Uterus (tissue), 4 donors: ENCODE results near the gene SAMD8. TPM values are rescaled to one million over a fixed set of nuclear protein-coding genes. Genes with fewer than 3 reads are reported as not detected.
A peak's percentile ranks its signal among the peaks of the same experiment; 100 is the strongest.

Experiments used
- DNase-seq, 2 donors: peaks; one replicate each; pipeline ENCODE4 v3.0.0-alpha.2; 2019 to 2020
- H3K27ac ChIP-seq, 2 donors: fragments of 200-600 bp; sonication (generic); 1 replicate in 1 of 2; 2 replicates in 1 of 2; pipeline ENCODE4 v1.5.1; 2016 to 2018
- H3K27me3 ChIP-seq, 2 donors: fragments of 200-600 bp; sonication (generic); one replicate each; pipeline ENCODE4 v1.5.1; 2018 to 2019; ENCODE audit warnings: control low read depth in 1 of 2
- H3K36me3 ChIP-seq, 2 donors: fragments of 200-600 bp; sonication (generic); one replicate each; pipeline ENCODE4 v1.5.1; 2019; ENCODE audit warnings: control low read depth in 1 of 2
- H3K4me1 ChIP-seq, 2 donors: fragments of 200-600 bp; sonication (generic); one replicate each; pipeline ENCODE4 v1.5.1; 2018 to 2019; ENCODE audit warnings: control low read depth in 1 of 2
- H3K4me3 ChIP-seq, 2 donors: fragments of 200-600 bp; sonication (generic); 1 replicate in 1 of 2; 2 replicates in 1 of 2; pipeline ENCODE4 v1.5.1; 2018 to 2019; ENCODE audit warnings: mild to moderate bottlenecking in 1 of 2
- H3K9me3 ChIP-seq, 2 donors: fragments of 200-600 bp; sonication (generic); one replicate each; pipeline ENCODE4 v1.5.1; 2019; ENCODE audit warnings: control low read depth in 1 of 2
- POLR2A ChIP-seq, 2 donors: fragments of 450-650 bp; IDR thresholded peaks; one replicate each; pipeline ENCODE4 v1.6.1; 2016; ENCODE audit warnings: antibody characterized with exemption in 2 of 2, mild to moderate bottlenecking in 1 of 2, moderate library complexity in 1 of 2
- intact Hi-C: fragments of 100-400 bp; cut with DNase I; formaldehyde crosslinking; loops from one replicate; pipeline ENCODE4 v1.15.1; 2023; ENCODE audit warnings: low total_unique reads
- total RNA-seq, 4 donors: library from RNA; depleted of rRNA in 3 of 4; stranded (reverse); fragments of >200 nt in 3 of 4; gene quantifications; one replicate each; pipeline versions ENCODE4 v1.1.0 to v1.2.4, GENCODE V29; 2014 to 2023
- TF ChIP-seq, protein P1 (sequence below), 4 experiments: fragments of 200-600 bp in 2 of 4; fragments of 450-650 bp in 2 of 4; sonication (generic) in 2 of 4; IDR thresholded peaks; one replicate each; pipeline ENCODE4 v1.5.1; 2016 to 2019; ENCODE audit warnings: antibody characterized with exemption in 4 of 4, mild to moderate bottlenecking in 2 of 4, moderate library complexity in 1 of 4
- donor health status: DM: yes; HTN: yes; CAD: no.

The SAMD8 gene
- total RNA-seq, 4 donors from 2014 or later: 25.4 to 51.4 (median 49.2) TPM

DNA sequence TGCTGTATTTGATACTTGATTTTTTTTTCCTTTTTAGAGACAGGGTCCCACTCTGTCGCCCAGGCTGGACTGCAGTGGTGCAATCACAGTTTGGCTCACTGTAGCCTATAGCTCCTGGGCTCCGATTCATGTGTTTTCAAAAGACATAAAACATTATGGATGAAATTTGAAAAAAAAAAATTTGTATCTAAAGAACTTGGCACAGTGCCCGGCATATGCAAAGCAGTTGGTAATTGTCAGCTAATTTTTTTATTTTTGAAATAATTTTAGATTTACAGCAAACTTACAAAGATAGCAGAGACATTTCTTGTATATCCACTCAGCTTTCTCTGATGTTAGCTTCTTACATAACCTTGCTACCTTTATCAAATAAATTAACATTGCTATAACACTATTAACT lies 20.3 kb upstream of the SAMD8 start:
- Histone ChIP-seq H3K36me3 (no peaks in the 10 kb centered on the region), H3K9me3 (no peaks in the 10 kb centered on the region), H3K4me1 (no peaks in the 10 kb centered on the region), H3K4me3 (no peak overlapping the region), H3K27me3 (no peaks in the 10 kb centered on the region), H3K27ac (no peak overlapping the region)
- intact Hi-C loops: no loop called here
- TF ChIP-seq POLR2A (IDR thresholded peaks at IDR 0.05): no peak
- TF ChIP-seq, protein P1, sequence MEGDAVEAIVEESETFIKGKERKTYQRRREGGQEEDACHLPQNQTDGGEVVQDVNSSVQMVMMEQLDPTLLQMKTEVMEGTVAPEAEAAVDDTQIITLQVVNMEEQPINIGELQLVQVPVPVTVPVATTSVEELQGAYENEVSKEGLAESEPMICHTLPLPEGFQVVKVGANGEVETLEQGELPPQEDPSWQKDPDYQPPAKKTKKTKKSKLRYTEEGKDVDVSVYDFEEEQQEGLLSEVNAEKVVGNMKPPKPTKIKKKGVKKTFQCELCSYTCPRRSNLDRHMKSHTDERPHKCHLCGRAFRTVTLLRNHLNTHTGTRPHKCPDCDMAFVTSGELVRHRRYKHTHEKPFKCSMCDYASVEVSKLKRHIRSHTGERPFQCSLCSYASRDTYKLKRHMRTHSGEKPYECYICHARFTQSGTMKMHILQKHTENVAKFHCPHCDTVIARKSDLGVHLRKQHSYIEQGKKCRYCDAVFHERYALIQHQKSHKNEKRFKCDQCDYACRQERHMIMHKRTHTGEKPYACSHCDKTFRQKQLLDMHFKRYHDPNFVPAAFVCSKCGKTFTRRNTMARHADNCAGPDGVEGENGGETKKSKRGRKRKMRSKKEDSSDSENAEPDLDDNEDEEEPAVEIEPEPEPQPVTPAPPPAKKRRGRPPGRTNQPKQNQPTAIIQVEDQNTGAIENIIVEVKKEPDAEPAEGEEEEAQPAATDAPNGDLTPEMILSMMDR (IDR thresholded peaks at IDR 0.05): no peak
- no peak for DNase-seq

DNA sequence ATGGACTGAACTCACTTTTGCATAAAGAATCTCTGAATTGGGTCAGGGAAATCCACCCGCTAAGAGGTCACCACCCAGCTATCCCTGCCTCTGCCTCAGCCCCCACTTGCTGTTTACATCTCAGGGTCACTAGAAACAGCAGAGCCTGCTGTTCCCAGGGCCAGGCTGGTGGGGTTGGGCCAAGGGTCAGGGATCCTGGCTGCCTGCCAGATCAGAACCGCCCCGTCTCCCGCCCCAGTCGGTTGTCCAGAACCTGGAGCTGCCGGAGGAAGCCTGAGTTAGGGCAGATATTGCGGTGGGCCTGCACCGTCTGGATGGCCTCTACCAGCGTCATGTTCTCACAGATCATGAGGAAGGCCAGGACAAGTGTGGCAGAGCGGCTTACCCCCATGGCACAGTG lies 17.0 kb upstream of the SAMD8 start:
- Histone ChIP-seq H3K4me3 (no peak overlapping the region), H3K27me3 (no peaks in the 10 kb centered on the region), H3K27ac (no peak overlapping the region), H3K4me1 (peaks cover 0 to under 1% of the 10 kb centered on the region in 2 donors), H3K36me3 (no peaks in the 10 kb centered on the region), H3K9me3 (no peaks in the 10 kb centered on the region)
- intact Hi-C loops: no loop called here
- no peak for DNase-seq
- TF ChIP-seq POLR2A (IDR thresholded peaks at IDR 0.05): no peak
- TF ChIP-seq, protein P1 (IDR thresholded peaks at IDR 0.05): no peak

DNA sequence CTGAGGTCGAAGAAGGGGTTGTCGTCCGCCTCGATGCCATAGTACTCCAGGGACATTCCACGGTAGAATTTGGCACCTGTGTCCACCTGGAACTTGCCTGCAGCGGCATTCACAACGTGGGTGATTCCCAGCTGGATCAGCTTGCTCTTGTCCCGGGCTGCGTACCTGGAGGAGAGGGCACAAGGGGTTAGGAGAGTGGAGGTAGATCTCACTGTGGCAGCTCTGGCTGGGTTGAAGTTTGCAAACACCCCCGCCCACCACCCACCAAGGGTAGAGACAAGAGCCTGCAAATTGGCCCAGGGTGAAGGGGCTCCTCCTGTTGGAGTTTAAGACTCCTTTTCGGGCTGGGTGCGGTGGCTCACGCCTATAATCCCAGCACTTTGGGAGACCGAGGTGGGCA lies 15.8 kb upstream of the SAMD8 start:
- DNase-seq: no peak
- Histone ChIP-seq H3K36me3 (no peaks in the 10 kb centered on the region), H3K4me3 (no peak overlapping the region), H3K27me3 (no peaks in the 10 kb centered on the region), H3K4me1 (peaks cover 0 to 8% of the 10 kb centered on the region in 2 donors), H3K9me3 (no peaks in the 10 kb centered on the region), H3K27ac (no peak overlapping the region)
- intact Hi-C loops: loop anchor here (5.0 kb wide), 1 partner anchor 828 kb away; no protein-coding TSS in a partner anchor
- TF ChIP-seq, protein P1 (IDR thresholded peaks at IDR 0.05): no peak
- no peak for TF ChIP-seq POLR2A (IDR thresholded peaks at IDR 0.05)

DNA sequence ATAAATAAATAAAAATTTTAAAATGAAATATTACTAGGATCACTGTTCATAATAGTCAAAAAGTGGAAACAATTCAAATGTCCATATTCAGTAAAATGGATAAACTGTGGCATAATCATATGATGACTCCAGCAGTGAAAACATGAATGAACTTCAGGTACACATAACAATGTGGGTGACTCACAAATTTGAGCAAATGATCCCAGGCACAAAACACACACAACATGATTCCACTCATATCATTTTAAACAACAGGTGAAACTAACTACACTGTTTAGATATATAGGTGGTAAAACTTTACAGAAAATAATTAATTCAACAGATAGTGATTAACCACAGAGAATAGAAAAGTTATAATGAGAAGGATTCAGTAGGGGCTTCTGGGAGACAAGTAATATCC lies 14.7 kb upstream of the SAMD8 start:
- no peak for DNase-seq
- no peaks in the 10 kb centered on the region for H3K27me3 ChIP-seq
- H3K4me3 ChIP-seq: no peak overlapping the region
- H3K27ac ChIP-seq: no peak overlapping the region
- intact Hi-C loops: loop anchor here (5.0 kb wide), 1 partner anchor 829 kb away; no protein-coding TSS in a partner anchor
- no peak for TF ChIP-seq POLR2A (IDR thresholded peaks at IDR 0.05)
- TF ChIP-seq, protein P1 (IDR thresholded peaks at IDR 0.05): no peak
- H3K9me3 ChIP-seq: no peaks in the 10 kb centered on the region
- no peaks in the 10 kb centered on the region for H3K36me3 ChIP-seq
- peaks cover 0 to 8% of the 10 kb centered on the region in 2 donors for H3K4me1 ChIP-seq

DNA sequence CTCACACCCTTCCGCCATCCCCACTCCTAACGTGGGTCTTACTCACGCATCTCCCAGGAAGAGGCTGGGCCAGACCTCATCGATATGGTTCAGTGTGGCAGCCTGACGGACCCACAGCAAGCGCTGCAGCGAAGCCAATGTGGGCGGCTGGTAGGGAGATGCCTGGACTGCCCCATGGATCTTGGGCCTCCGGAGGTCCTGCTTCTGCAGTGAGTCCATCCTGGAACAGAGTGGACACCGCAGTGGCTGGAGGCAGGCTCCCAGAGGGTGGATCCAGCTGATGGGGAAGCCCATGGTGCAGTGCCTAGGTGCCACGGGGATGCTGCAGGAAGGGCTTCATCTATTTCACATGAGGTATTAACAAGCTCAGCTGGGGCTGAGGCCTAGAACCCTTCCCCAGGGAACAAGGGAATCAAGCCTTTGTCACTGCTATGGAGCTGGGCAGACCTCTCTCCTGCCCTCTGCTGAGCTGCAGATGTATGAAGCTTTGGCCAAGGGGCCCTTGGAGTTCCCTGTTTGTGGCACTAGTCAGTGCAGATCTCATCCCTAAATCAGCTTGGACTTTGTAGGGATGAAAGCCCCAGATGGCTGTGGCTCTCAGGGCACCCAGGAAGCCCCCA lies 13.7 kb upstream of the SAMD8 start:
- no peak overlapping the region for H3K4me3 ChIP-seq
- H3K4me1 ChIP-seq: peaks cover 0 to 8% of the 10 kb centered on the region in 2 donors
- TF ChIP-seq, protein P1 (IDR thresholded peaks at IDR 0.05): peak in 1 of 4 experiments; percentile 15
- TF ChIP-seq POLR2A (IDR thresholded peaks at IDR 0.05): no peak
- H3K9me3 ChIP-seq: no peaks in the 10 kb centered on the region
- no peaks in the 10 kb centered on the region for H3K36me3 ChIP-seq
- no peak overlapping the region for H3K27ac ChIP-seq
- intact Hi-C loops: loop anchor here (5.0 kb wide), 1 partner anchor 830 kb away; no protein-coding TSS in a partner anchor
- DNase-seq: no peak
- no peaks in the 10 kb centered on the region for H3K27me3 ChIP-seq
